ENCODE measurements around the gene NRL. TPM values are rescaled to one million over a fixed set of nuclear protein-coding genes. Genes with fewer than 3 reads are reported as not detected.

NRL gene
- total RNA-seq, 1 experiment from 2014 or later = 0.66 TPM

DNA sequence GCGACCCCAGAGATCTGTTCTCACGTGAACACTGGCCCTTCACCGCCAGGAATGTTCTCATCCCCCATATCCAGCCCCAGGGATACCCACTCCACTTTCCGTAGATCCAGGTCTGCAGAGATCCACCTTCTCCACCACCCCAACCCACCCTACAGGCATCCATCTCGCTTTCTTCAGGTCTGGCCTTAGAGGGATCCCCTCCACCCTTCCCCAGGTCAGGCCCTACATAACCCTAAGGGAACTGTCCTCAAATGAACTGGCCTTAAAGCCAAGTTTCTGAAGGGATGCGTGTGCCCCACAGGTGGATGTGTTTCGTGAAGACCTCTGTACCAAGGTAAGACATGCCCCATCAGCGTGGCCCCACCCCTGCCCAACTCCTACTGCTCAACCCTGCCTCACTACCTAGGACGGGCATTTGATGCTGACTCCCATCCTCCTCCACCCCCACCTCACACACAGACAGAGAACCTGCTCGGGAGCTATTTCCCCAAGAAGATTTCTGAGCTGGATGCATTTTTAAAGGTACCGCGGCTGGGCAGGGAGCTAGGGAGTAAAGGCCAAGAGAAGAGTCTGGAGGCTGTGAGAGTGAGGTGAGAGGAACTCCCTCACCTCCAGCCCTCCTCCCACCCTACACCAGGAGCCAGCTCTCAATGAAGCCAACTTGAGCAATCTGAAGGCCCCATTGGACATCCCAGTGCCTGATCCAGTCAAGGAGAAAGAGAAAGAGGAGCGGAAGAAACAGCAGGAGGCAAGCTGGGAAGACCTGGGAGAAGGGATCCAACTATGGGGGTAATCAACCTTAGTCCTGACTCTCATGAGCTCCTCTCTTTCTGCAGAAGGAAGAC lies 22.2 kb upstream of the NRL start (continued):
- no peak for TF ChIP-seq ZNF274 (IDR thresholded peaks at IDR 0.05; ENCODE audit: low read depth, low read length)

DNA sequence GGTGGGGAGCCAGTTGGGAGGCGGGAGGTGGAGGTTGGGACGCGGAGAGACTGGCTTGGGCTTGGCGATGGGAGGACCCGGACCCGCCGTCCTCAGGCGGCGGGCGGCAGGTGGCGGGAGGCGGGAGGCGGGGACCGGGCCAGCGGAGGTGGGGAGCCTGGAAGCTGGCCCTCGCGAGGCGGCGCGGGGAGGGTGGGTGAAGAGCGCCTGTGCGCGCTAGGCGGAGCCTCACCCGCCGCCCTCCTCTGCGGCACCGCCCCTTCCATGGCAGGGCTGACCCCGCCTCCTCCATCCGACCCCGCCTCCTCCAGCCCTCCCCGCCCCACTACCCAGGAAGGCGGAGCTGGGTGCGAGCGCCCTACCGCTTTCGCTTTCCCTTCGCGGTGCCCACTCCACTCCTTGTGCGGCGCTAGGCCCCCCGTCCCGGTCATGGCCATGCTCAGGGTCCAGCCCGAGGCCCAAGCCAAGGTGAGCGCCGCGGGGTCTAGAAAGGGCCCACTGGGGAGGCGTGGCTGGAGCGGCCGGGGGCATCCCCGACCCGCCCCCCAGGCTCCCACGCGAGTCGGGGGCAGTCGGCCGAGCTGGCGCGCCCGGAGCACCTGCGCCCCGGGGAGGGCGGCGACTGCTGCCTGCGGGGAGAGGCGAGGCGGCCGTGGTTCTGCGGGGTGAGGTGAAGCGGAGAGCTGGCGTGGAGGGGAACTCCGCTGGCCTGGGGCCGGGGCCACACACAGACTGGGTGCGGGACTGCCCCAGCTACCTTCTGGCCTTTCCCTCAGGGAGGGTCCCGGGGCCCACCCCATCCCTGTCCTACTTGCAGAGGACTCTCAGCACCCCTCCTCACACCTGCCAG lies 21.3 kb upstream of the NRL start, which contains the start of gene PSME1:
TSS of gene PSME1 (plus strand) at position 361 of the 850 bp plus-strand sequence. CDS start at position 430, 69 bp downstream.
- RAD21 ChIA-PET (ENCODE audit: low non-redundant PET in 1 of 2, low total read pairs in 2 of 2, uncharacterized antibody in 2 of 2, unreplicated experiment in 2 of 2) = interaction anchor here in 1 of 2 experiments (1.2 to 1.5 kb wide), 2 partner anchors 11 to 22 kb away, joined by 4 to 5 read pairs; partner anchors contain the start of genes DCAF11 and NRL
- intact Hi-C loops (cut with micrococcal nuclease) = no loop called here
- peak; percentile 71 for DNase-seq (ENCODE audit: low read depth, low spot score)

More for the DNA sequence above, 21.3 kb upstream of the NRL start, which contains the start of gene PSME1:
- H3K9me3 ChIP-seq (ENCODE audit: control insufficient read depth in 1 of 2, insufficient read depth in 1 of 2, low read depth in 1 of 2, low read length in 2 of 2) = no peaks in the 10 kb centered on the region
- ChIA-PET CTCF (interaction anchor here (0.9 to 1.4 kb wide), 6 partner anchors 11 to 78 kb away, joined by 3 to 7 read pairs (median 4); partner anchors contain the start of genes DCAF11 and IRF9), POLR2A (interaction anchor here (0.8 to 3.5 kb wide), 9 partner anchors 9 to 106 kb away, joined by 3 to 32 read pairs (median 4); partner anchors contain the start of genes CHMP4A, DCAF11, IPO4 and NRL)
- H3K4me2 ChIP-seq (ENCODE audit: low read length) = peak within 1 kb of the TSS; percentile 85
- peak within 1 kb of the TSS; percentile 89 for H3K9ac ChIP-seq (ENCODE audit: low read length)
- no peaks in the 10 kb centered on the region for H4K20me1 ChIP-seq (ENCODE audit: insufficient read depth)
- no peaks in the 10 kb centered on the region for H3K9me2 ChIP-seq (ENCODE audit: insufficient read depth)
- no TSS peak for BruUV-seq (replicated peaks)
- TF ChIP-seq EGR1 (IDR thresholded peaks at IDR 0.05; ENCODE audit: low read depth) (no peak), POLR2A (IDR thresholded peaks at IDR 0.05; ENCODE audit: borderline replicate concordance, extremely low read depth, insufficient read depth, insufficient read length) (peak; percentile 70), ZFX (IDR thresholded peaks at IDR 0.05) (peak; percentile 15; the same call in 1 of the 2 replicates), CBX3 (IDR thresholded peaks at IDR 0.05; ENCODE audit: low read depth) (no peak), POLR2AphosphoS5 (IDR thresholded peaks at IDR 0.05; ENCODE audit: low read depth, low read length) (peak; percentile 83)
- peaks cover 39% of the 10 kb centered on the region for H3K79me2 ChIP-seq (ENCODE audit: insufficient read depth, low read length)
- ATAC-seq = peak; percentile 92
- peaks cover 20 to 38% of the 10 kb centered on the region in 2 experiments for H3K4me1 ChIP-seq (ENCODE audit: control insufficient read depth in 1 of 2, insufficient read depth in 2 of 2, low read length in 2 of 2)
- H3K27ac ChIP-seq (ENCODE audit: low read depth, low read length) = peak within 1 kb of the TSS; percentile 96
- H3K27me3 ChIP-seq (ENCODE audit: insufficient read depth, low read length) = no peaks in the 10 kb centered on the region
- H2AFZ ChIP-seq (ENCODE audit: low read depth, low read length, poor library complexity, severe bottlenecking) = no peak within 1 kb of the TSS
- H3K36me3 ChIP-seq (ENCODE audit: control insufficient read depth in 1 of 2, insufficient read depth in 2 of 2, low read length in 2 of 2) = peaks cover 16 to 21% of the 10 kb centered on the region in 2 experiments
- peak within 1 kb of the TSS; percentile 71 to 94 for H3K4me3 ChIP-seq (replicated peaks in 1 of 2; ENCODE audit: low read depth in 1 of 2, low read length in 2 of 2)

Data from HCT116 (cell line).